OCI-LY3 (cell line): ENCODE measurements around the gene PKP4.

Experiments used
- H2AFZ ChIP-seq: fragments of 200-600, 300-600 bp; shearing (Covaris generic); 2 replicates; pipeline ENCODE4 v1.6.0; 2014; ENCODE audit warnings: antibody characterized with exemption, low read depth, low read length
- H3K27ac ChIP-seq: fragments of 200-600, 300-600 bp; sonication (generic); 2 replicates; pipeline ENCODE4 v1.5.1; 2014; ENCODE audit warnings: mild to moderate bottlenecking, low read length, moderate library complexity, mixed read lengths
- H3K27me3 ChIP-seq: fragments of 200-600, 300-600 bp; sonication (generic); 2 replicates; pipeline ENCODE4 v1.6.1; 2014; ENCODE audit warnings: low read depth, low read length, mixed read lengths
- H3K36me3 ChIP-seq: fragments of 200-600, 300-600 bp; sonication (generic); replicated peaks from 2 replicates; pipeline ENCODE3; 2014; ENCODE audit warnings: low read depth, low read length, mixed read lengths
- H3K4me1 ChIP-seq: fragments of 300-600, 200-600 bp; sonication (generic); 2 replicates; pipeline ENCODE4 v1.6.1; 2014; ENCODE audit warnings: low read length, mixed read lengths
- H3K4me2 ChIP-seq: fragments of 200-600, 300-600 bp; sonication (generic); 2 replicates; pipeline ENCODE4 v1.6.1; 2014; ENCODE audit warnings: low read length, mixed read lengths
- H3K4me3 ChIP-seq: fragments of 300-600, 200-600 bp; sonication (generic); 2 replicates; pipeline ENCODE4 v1.5.1; 2014; ENCODE audit warnings: antibody characterized with exemption, mild to moderate bottlenecking, low read length, moderate library complexity
- H3K79me2 ChIP-seq: fragments of 300-600, 200-600 bp; shearing (Covaris generic); 2 replicates; pipeline ENCODE4 v1.6.1; 2014; ENCODE audit warnings: mild to moderate bottlenecking, low read length, mixed read lengths
- H3K9ac ChIP-seq: fragments of 300-600, 200-600 bp; shearing (Covaris generic); 2 replicates; pipeline ENCODE4 v1.6.0; 2014; ENCODE audit warnings: mild to moderate bottlenecking, low read length, moderate library complexity
- H3K9me3 ChIP-seq: fragments of 200-600, 300-600 bp; shearing (Covaris generic); 2 replicates; pipeline ENCODE4 v1.6.1; 2014; ENCODE audit warnings: low read length, mixed read lengths; ENCODE audit not compliant: insufficient read depth
- H4K20me1 ChIP-seq: fragments of 200-600, 300-600 bp; sonication (generic); 2 replicates; pipeline ENCODE4 v1.6.1; 2016; ENCODE audit warnings: low read length, mixed read lengths; ENCODE audit not compliant: insufficient read depth
- EZH2phosphoT487 ChIP-seq: fragments of 200-600 bp; shearing (Covaris generic); IDR thresholded peaks from 2 replicates; pipeline ENCODE4 v1.6.1; 2018; ENCODE audit warnings: antibody characterized with exemption, mixed run types, low read depth
- TF ChIP-seq, protein P1 (sequence below): fragments of 200-600, 300-600 bp; sonication (generic); IDR thresholded peaks from 2 replicates; pipeline ENCODE4 v1.5.1; 2014; ENCODE audit warnings: antibody characterized with exemption, low read length, low read depth

Gene PKP4

DNA sequence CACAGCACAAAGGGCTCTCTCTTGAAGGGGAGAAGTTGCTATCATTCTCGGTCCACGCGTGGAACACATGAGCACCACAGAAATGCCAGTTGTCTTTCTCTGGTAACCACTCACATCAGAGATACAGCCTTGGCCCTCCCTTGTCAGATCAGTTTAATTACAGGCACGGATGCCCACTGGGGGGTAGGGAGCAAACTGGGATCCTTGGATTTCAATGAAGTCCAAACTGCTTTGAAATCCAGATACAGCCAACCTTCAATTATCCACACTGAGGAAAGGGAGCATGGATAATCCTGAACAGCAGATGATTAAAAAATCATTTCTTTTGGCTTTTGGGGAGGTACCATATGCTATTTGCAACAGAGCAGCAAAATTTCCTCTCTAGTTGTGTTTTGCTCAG is 274.6 kb downstream of the PKP4 start:
- TF ChIP-seq, protein P1, sequence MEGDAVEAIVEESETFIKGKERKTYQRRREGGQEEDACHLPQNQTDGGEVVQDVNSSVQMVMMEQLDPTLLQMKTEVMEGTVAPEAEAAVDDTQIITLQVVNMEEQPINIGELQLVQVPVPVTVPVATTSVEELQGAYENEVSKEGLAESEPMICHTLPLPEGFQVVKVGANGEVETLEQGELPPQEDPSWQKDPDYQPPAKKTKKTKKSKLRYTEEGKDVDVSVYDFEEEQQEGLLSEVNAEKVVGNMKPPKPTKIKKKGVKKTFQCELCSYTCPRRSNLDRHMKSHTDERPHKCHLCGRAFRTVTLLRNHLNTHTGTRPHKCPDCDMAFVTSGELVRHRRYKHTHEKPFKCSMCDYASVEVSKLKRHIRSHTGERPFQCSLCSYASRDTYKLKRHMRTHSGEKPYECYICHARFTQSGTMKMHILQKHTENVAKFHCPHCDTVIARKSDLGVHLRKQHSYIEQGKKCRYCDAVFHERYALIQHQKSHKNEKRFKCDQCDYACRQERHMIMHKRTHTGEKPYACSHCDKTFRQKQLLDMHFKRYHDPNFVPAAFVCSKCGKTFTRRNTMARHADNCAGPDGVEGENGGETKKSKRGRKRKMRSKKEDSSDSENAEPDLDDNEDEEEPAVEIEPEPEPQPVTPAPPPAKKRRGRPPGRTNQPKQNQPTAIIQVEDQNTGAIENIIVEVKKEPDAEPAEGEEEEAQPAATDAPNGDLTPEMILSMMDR, result no peak
- TF ChIP-seq EZH2phosphoT487, result no peak
- H3K27ac ChIP-seq, result no peak overlapping the region
- peaks cover 20% of the 10 kb centered on the region for H3K27me3 ChIP-seq
- H3K79me2 ChIP-seq, result no peaks in the 10 kb centered on the region
- no peaks in the 10 kb centered on the region for H3K4me1 ChIP-seq
- H4K20me1 ChIP-seq, result no peaks in the 10 kb centered on the region
- no peak overlapping the region for H3K9ac ChIP-seq
- no peaks in the 10 kb centered on the region for H3K9me3 ChIP-seq
- no peaks in the 10 kb centered on the region for H3K36me3 ChIP-seq
- H3K4me3 ChIP-seq, result no peak overlapping the region
- no peak overlapping the region for H3K4me2 ChIP-seq
- H2AFZ ChIP-seq, result no peak overlapping the region
